ENCODE measurements around the gene STX7. TPM values are rescaled to one million over a fixed set of nuclear protein-coding genes. Genes with fewer than 3 reads are reported as not detected.

The STX7 gene
- total RNA-seq, 6 donors from 2014 or later = 23.2 to 86.6 (median 44.8) TPM

GRCh38 chr6:132506869-132507808 is 5.8 kb downstream of the STX7 start:
- no peak for DNase-seq
- H3K27ac ChIP-seq = no peak overlapping the region
- no peak for ATAC-seq (ENCODE audit: low FRiP score in 2 of 2)
- H3K27me3 ChIP-seq = no peaks in the 10 kb centered on the region
- WGBS, 2 donors = 95 to 96% methylated on average over 5 of the region's 5 CpGs
- no peaks in the 10 kb centered on the region for H3K9me3 ChIP-seq
- H3K4me3 ChIP-seq = no peak overlapping the region
- peaks cover 38 to 64% (median 53%) of the 10 kb centered on the region in 4 donors for H3K4me1 ChIP-seq
- TF ChIP-seq POLR2AphosphoS5 (IDR thresholded peaks at IDR 0.05) = no peak
- no peak for TF ChIP-seq EP300 (IDR thresholded peaks at IDR 0.05)
- TF ChIP-seq POLR2A (IDR thresholded peaks at IDR 0.05) = no peak
- TF ChIP-seq, protein P1, sequence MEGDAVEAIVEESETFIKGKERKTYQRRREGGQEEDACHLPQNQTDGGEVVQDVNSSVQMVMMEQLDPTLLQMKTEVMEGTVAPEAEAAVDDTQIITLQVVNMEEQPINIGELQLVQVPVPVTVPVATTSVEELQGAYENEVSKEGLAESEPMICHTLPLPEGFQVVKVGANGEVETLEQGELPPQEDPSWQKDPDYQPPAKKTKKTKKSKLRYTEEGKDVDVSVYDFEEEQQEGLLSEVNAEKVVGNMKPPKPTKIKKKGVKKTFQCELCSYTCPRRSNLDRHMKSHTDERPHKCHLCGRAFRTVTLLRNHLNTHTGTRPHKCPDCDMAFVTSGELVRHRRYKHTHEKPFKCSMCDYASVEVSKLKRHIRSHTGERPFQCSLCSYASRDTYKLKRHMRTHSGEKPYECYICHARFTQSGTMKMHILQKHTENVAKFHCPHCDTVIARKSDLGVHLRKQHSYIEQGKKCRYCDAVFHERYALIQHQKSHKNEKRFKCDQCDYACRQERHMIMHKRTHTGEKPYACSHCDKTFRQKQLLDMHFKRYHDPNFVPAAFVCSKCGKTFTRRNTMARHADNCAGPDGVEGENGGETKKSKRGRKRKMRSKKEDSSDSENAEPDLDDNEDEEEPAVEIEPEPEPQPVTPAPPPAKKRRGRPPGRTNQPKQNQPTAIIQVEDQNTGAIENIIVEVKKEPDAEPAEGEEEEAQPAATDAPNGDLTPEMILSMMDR (IDR thresholded peaks at IDR 0.05) = no peak
- H3K36me3 ChIP-seq = peaks cover 0 to 13% (median 5%) of the 10 kb centered on the region in 4 donors

- Histone ChIP-seq H3K27me3 (no peaks in the 10 kb centered on the region), H3K4me1 (peaks cover 34 to 57% (median 47%) of the 10 kb centered on the region in 4 donors), H3K36me3 (peaks cover 0 to 20% (median 11%) of the 10 kb centered on the region in 4 donors), H3K9me3 (no peaks in the 10 kb centered on the region), H3K27ac (no peak overlapping the region), H3K4me3 (no peak overlapping the region)
- 48 to 61% methylated on average over 2 of the region's 2 CpGs for WGBS, 2 donors
- ATAC-seq (ENCODE audit: low FRiP score in 2 of 2) = no peak
- DNase-seq = no peak
- TF ChIP-seq, protein P1 (IDR thresholded peaks at IDR 0.05) = no peak
- TF ChIP-seq POLR2AphosphoS5 (IDR thresholded peaks at IDR 0.05) = no peak
- no peak for TF ChIP-seq POLR2A (IDR thresholded peaks at IDR 0.05)
- TF ChIP-seq EP300 (IDR thresholded peaks at IDR 0.05) = no peak
Measured at GRCh38 chr6:132506461-132506860, 6.5 kb downstream of the STX7 start.

DNA sequence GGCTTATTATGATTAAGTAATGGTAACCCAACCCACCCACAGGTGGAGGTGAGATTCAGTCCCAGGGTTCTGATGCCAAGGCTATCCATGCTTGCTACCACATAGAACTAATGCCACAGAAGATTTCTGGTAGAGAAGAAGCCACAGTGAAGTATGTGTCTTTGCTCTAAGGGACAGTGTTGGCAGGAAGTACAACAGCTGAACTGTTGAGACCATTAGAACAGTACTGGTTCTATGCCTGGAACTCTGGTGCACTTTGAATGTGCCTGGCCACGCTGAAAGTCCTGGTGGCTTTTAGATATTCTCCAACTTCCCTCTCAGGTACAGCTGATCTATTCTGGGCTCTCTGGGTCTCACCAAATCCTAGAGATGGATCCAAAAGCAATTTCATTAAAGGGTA is 7.8 kb downstream of the STX7 start:
- DNase-seq (no peak), ATAC-seq (ENCODE audit: low FRiP score in 2 of 2) (no peak)
- H3K9me3 ChIP-seq = no peaks in the 10 kb centered on the region
- H3K4me1 ChIP-seq = peaks cover 23 to 51% (median 35%) of the 10 kb centered on the region in 4 donors
- peaks cover 0 to 28% (median 17%) of the 10 kb centered on the region in 4 donors for H3K36me3 ChIP-seq
- H3K27me3 ChIP-seq = no peaks in the 10 kb centered on the region
- H3K4me3 ChIP-seq = no peak overlapping the region
- no peak for TF ChIP-seq POLR2AphosphoS5 (IDR thresholded peaks at IDR 0.05)
- TF ChIP-seq, protein P1 (IDR thresholded peaks at IDR 0.05) = no peak
- no peak for TF ChIP-seq EP300 (IDR thresholded peaks at IDR 0.05)
- TF ChIP-seq POLR2A (IDR thresholded peaks at IDR 0.05) = no peak
- no peak overlapping the region for H3K27ac ChIP-seq
- WGBS, 2 donors = 86 to 96% methylated on average over 1 of the region's 1 CpG

DNA sequence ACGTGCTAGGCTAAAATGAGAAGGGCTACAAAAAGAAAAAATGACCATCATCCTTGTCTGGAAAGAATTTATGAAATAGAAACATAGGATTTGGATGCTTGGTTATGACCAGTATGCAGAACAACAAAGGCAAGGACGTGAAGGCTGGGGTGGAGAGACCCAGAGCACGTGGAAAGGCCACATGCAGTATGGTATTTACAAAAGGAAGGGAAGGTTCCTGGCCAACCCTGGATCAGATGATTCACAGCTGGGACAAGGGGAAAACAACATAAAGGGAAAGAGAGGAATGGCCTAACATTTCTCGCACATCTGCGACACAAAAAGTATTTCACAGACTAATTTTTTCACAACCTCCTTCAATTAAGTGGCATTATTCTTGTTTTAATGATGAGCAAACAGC is 8.2 kb downstream of the STX7 start:
- H3K9me3 ChIP-seq = no peaks in the 10 kb centered on the region
- no peak for TF ChIP-seq POLR2AphosphoS5 (IDR thresholded peaks at IDR 0.05)
- no peak for TF ChIP-seq POLR2A (IDR thresholded peaks at IDR 0.05)
- no peak for TF ChIP-seq EP300 (IDR thresholded peaks at IDR 0.05)
- TF ChIP-seq, protein P1 (IDR thresholded peaks at IDR 0.05) = no peak
- no peak overlapping the region for H3K27ac ChIP-seq
- no peak overlapping the region for H3K4me3 ChIP-seq
- H3K27me3 ChIP-seq = no peaks in the 10 kb centered on the region
- no peak for ATAC-seq (ENCODE audit: low FRiP score in 2 of 2)
- WGBS, 2 donors = 77 to 86% methylated on average over 5 of the region's 5 CpGs
- H3K36me3 ChIP-seq = peaks cover 0 to 28% (median 17%) of the 10 kb centered on the region in 4 donors
- H3K4me1 ChIP-seq = peaks cover 25 to 52% (median 37%) of the 10 kb centered on the region in 4 donors
- no peak for DNase-seq
